Kidney (tissue), 14 donors: ENCODE measurements around the gene ATP13A1. TPM values are rescaled to one million over a fixed set of nuclear protein-coding genes. Genes with fewer than 3 reads are reported as not detected.

ENCODE experiments used
- DNase-seq, 5 donors: peaks; one replicate each; pipeline ENCODE4 v3.0.0-alpha.2; 2013 to 2020
- FAIRE-seq: peaks from 2 replicates; lab custom pipeline; 2012; peaks lifted over from hg19 to GRCh38; lab: Jason Lieb, UNC
- H3K27ac ChIP-seq, 2 donors: one replicate each; pipeline ENCODE4 v1.7.0; 2013; ENCODE audit warnings: low read depth in 2 of 2, low read length in 2 of 2, inconsistent platforms in 1 of 2
- H3K27me3 ChIP-seq: one replicate; pipeline ENCODE4 v1.7.1; 2013; ENCODE audit warnings: low read length, inconsistent platforms; ENCODE audit not compliant: control insufficient read depth, insufficient read depth
- H3K36me3 ChIP-seq, 3 donors: one replicate each; pipeline versions ENCODE4 v1.7.0 to v1.7.1; 2013; ENCODE audit warnings: low read length in 3 of 3, control low read depth in 1 of 3, inconsistent platforms in 1 of 3; ENCODE audit not compliant: insufficient read depth in 3 of 3, control insufficient read depth in 2 of 3
- H3K4me1 ChIP-seq, 3 donors: one replicate each; pipeline versions ENCODE4 v1.7.0 to v1.7.1; 2013; ENCODE audit warnings: low read length in 3 of 3, inconsistent platforms in 1 of 3, low read depth in 1 of 3; ENCODE audit not compliant: control insufficient read depth in 2 of 3, insufficient read depth in 2 of 3
- H3K4me3 ChIP-seq, 3 donors: one replicate each; pipeline versions ENCODE4 v1.7.0 to v1.8.1; 2013; ENCODE audit warnings: low read length in 3 of 3, control low read depth in 1 of 3, inconsistent platforms in 1 of 3
- H3K9ac ChIP-seq, 3 donors: one replicate each; pipeline versions ENCODE4 v1.7.0 to v1.7.1; 2013; ENCODE audit warnings: low read length in 3 of 3, control low read depth in 1 of 3, inconsistent platforms in 1 of 3
- H3K9me3 ChIP-seq, 3 donors: one replicate each; pipeline versions ENCODE4 v1.7.0 to v1.7.1; 2013; ENCODE audit warnings: low read length in 3 of 3, control low read depth in 1 of 3, inconsistent platforms in 1 of 3; ENCODE audit not compliant: control insufficient read depth in 2 of 3, insufficient read depth in 1 of 3
- intact Hi-C: fragments of 100-400 bp; cut with DNase I; formaldehyde crosslinking; loops from one replicate; pipeline ENCODE4 v1.11.1; 2022
- polyA plus RNA-seq: library from polyadenylated mRNA; stranded (reverse); fragments of 350-450 nt; fragmentation: Illumina TruSeq; extraction: RNeasy Lipid Tissue Mini Kit (QIAGEN cat#74804); gene quantifications from one replicate; pipeline ENCODE4 v1.2.3, GENCODE V29; 2014; ENCODE audit warnings: low read depth, low replicate concordance; ENCODE audit not compliant: insufficient read depth
- total RNA-seq: library from RNA; stranded (reverse); fragmentation: NEBNext Ultra II Directional; extraction: Animal tissue kit (Norgen Biotek cat#: 25700); gene quantifications from one replicate; pipeline ENCODE4 v1.2.1, GENCODE V29; 2021
- TF ChIP-seq, protein P1 (sequence below): IDR thresholded peaks from 3 replicates; pipeline ENCODE4 v1.5.1; 2012; ENCODE audit warnings: mild to moderate bottlenecking, moderate library complexity, borderline replicate concordance; ENCODE audit not compliant: insufficient read depth; ENCODE audit errors: extremely low read depth
- donor health status: control.
- donor health status: control.
- donor health status: control.
- donor health status: control.
- donor health status: control.
- donor health status: DM: yes; HTN: yes; CAD: no.
- donor health status: Normal renal cell carcinoma (clear cell type).

Gene ATP13A1
- total and polyA plus RNA-seq, 2 donors from 2014 or later: 30.1 to 78.1 TPM

DNA sequence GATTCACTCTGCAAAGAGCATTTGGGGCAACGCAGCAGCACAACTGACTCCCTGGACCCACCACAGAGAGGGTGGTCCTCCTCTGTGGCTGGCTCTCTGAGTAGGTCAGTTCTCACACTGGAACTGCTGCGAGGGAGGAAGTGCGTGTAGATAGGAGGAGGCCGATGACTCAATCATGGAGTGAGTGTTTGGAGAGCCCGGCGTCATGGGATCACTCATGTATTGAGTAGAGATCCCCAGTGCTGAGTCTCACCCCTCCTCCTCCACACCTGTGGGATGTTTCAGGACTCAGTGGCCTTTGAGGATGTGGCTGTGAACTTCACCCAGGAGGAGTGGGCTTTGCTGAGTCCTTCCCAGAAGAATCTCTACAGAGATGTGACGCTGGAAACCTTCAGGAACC, 14.1 kb upstream of the ATP13A1 start:
- H3K4me3 ChIP-seq: no peak overlapping the region
- FAIRE-seq: no peak
- TF ChIP-seq, protein P1, sequence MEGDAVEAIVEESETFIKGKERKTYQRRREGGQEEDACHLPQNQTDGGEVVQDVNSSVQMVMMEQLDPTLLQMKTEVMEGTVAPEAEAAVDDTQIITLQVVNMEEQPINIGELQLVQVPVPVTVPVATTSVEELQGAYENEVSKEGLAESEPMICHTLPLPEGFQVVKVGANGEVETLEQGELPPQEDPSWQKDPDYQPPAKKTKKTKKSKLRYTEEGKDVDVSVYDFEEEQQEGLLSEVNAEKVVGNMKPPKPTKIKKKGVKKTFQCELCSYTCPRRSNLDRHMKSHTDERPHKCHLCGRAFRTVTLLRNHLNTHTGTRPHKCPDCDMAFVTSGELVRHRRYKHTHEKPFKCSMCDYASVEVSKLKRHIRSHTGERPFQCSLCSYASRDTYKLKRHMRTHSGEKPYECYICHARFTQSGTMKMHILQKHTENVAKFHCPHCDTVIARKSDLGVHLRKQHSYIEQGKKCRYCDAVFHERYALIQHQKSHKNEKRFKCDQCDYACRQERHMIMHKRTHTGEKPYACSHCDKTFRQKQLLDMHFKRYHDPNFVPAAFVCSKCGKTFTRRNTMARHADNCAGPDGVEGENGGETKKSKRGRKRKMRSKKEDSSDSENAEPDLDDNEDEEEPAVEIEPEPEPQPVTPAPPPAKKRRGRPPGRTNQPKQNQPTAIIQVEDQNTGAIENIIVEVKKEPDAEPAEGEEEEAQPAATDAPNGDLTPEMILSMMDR: no peak
- H3K9ac ChIP-seq: no peak overlapping the region
- intact Hi-C loops: no loop called here
- no peak overlapping the region for H3K27ac ChIP-seq
- H3K4me1 ChIP-seq: no peaks in the 10 kb centered on the region
- peaks cover 0 to 14% (median 0%) of the 10 kb centered on the region in 3 donors for H3K9me3 ChIP-seq
- DNase-seq: no peak
- H3K36me3 ChIP-seq: peaks cover 7 to 19% (median 13%) of the 10 kb centered on the region in 3 donors
- H3K27me3 ChIP-seq: no peaks in the 10 kb centered on the region

- intact Hi-C loops: no loop called here
- peaks cover 4 to 11% (median 8%) of the 10 kb centered on the region in 3 donors for H3K36me3 ChIP-seq
- DNase-seq (no peak), FAIRE-seq (no peak)
- H3K4me1 ChIP-seq: no peaks in the 10 kb centered on the region
- no peak overlapping the region for H3K9ac ChIP-seq
- TF ChIP-seq, protein P1: no peak
- H3K27me3 ChIP-seq: no peaks in the 10 kb centered on the region
- H3K27ac ChIP-seq: no peak overlapping the region
- H3K9me3 ChIP-seq: peaks cover 0 to 3% (median 0%) of the 10 kb centered on the region in 3 donors
- no peak overlapping the region for H3K4me3 ChIP-seq
Observed at GRCh38 chr19:19674315-19674714, 10.8 kb upstream of the ATP13A1 start.

- TF ChIP-seq, protein P1: no peak
- Histone ChIP-seq H3K27ac (no peak overlapping the region), H3K9me3 (no peaks in the 10 kb centered on the region), H3K27me3 (no peaks in the 10 kb centered on the region), H3K4me1 (peaks cover 0 to 5% (median 4%) of the 10 kb centered on the region in 3 donors), H3K36me3 (no peaks in the 10 kb centered on the region), H3K9ac (no peak overlapping the region), H3K4me3 (no peak overlapping the region)
- intact Hi-C loops: no loop called here
- DNase-seq (peak in 1 of 5 donors; percentile 2), FAIRE-seq (no peak)
Observed at GRCh38 chr19:19672816-19673215, 9.3 kb upstream of the ATP13A1 start.

DNA sequence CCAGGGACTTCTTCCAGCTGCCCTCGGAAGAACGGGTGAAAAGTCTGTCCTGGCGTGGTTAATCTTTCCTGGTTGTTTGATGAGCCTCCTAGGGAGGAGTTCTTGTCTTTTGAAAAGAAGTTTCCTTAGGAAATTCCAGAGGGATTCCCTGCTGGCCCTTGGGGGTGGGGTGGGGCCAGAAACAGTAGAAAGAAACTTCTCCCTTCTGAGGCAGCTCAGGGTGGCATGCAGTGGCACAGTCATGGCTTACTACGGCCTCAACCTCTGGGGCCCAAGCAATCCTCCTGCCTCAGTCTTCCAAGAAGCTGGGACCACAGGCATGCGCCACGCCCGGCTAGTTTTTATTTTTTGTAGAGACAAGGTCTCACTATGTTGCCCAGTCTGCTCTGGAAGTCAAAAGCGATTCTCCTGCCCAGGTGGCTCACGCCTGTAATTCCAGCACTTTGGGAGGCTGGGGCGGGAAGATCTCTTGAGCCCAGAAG, 6.6 kb upstream of the ATP13A1 start:
- no peaks in the 10 kb centered on the region for H3K27me3 ChIP-seq
- H3K4me3 ChIP-seq: peak overlapping the region in 1 of 3 donors; percentile 89
- intact Hi-C loops: no loop called here
- no peaks in the 10 kb centered on the region for H3K36me3 ChIP-seq
- H3K9ac ChIP-seq: peak overlapping the region in 1 of 3 donors; percentile 19
- peaks cover 0 to 5% (median 4%) of the 10 kb centered on the region in 3 donors for H3K4me1 ChIP-seq
- no peaks in the 10 kb centered on the region for H3K9me3 ChIP-seq
- FAIRE-seq: no peak
- no peak overlapping the region for H3K27ac ChIP-seq
- no peak for DNase-seq
- TF ChIP-seq, protein P1: no peak
